Heart right ventricle (tissue), 16 donors: ENCODE data around the gene UBE2Q1. TPM values are rescaled to one million over a fixed set of nuclear protein-coding genes. Genes with fewer than 3 reads are reported as not detected.
A peak's percentile ranks its signal among the peaks of the same experiment; 100 is the strongest.

Experiments used
- ATAC-seq, 8 donors: fragments of 200-7000 bp; cut with Tn5 transposase; one replicate each; pipeline ENCODE4 v1.9.1; 2020; ENCODE audit warnings: mild to moderate bottlenecking in 8 of 8, moderate library complexity in 8 of 8, moderate number of reproducible peaks in 1 of 8
- DNase-seq, 2 donors: peaks; one replicate each; pipeline ENCODE4 v3.0.0-alpha.2; 2020
- H3K27ac ChIP-seq, 10 donors: fragments of 200-600 bp; sonication (generic) in 2 of 10; one replicate each; pipeline versions ENCODE4 v1.5.0 to v1.8.0; 2020 to 2022; ENCODE audit warnings: mild to moderate bottlenecking in 3 of 10
- H3K27me3 ChIP-seq, 7 donors: fragments of 200-600 bp; one replicate each; pipeline ENCODE4 v1.8.0; 2021 to 2022; ENCODE audit warnings: mild to moderate bottlenecking in 2 of 7
- H3K36me3 ChIP-seq, 9 donors: fragments of 200-600 bp; sonication (generic) in 1 of 9; one replicate each; pipeline versions ENCODE4 v1.5.0 to v1.8.0; 2020 to 2022; ENCODE audit warnings: mild to moderate bottlenecking in 2 of 9
- H3K4me1 ChIP-seq, 9 donors: fragments of 200-600 bp; sonication (generic) in 1 of 9; one replicate each; pipeline versions ENCODE4 v1.5.0 to v1.8.0; 2020 to 2022; ENCODE audit warnings: mild to moderate bottlenecking in 4 of 9
- H3K4me3 ChIP-seq, 10 donors: fragments of 200-600 bp; sonication (generic) in 2 of 10; one replicate each; pipeline versions ENCODE4 v1.5.0 to v1.8.0; 2020 to 2022; ENCODE audit warnings: mild to moderate bottlenecking in 7 of 10, moderate library complexity in 2 of 10
- H3K9me3 ChIP-seq, 11 donors: fragments of 200-600 bp in 10 of 11; sonication (generic) in 2 of 11; one replicate each; pipeline versions ENCODE4 v1.5.0 to v1.8.0; 2013 to 2022; ENCODE audit warnings: mild to moderate bottlenecking in 2 of 11, control low read depth in 1 of 11, moderate library complexity in 1 of 11
- CTCF ChIP-seq, 9 donors: fragments of 200-600 bp; sonication (generic) in 2 of 9; IDR thresholded peaks; one replicate each; pipeline versions ENCODE4 v1.5.0 to v1.8.0; 2021 to 2022; ENCODE audit warnings: antibody characterized with exemption in 9 of 9, mild to moderate bottlenecking in 5 of 9, moderate library complexity in 1 of 9
- WGBS, 2 donors: extraction: QIAGEN DNeasy Blood & Tissue Kit; methylation state at CpG; one replicate each; pipeline ENCODE4 v1.1.7; 2013; ENCODE audit warnings: inconsistent platforms in 1 of 2; 5-methylcytosine and 5-hydroxymethylcytosine counted together
- intact Hi-C, 10 donors: fragments of 100-400 bp; cut with DNase I; formaldehyde crosslinking; loops; one replicate each; pipeline versions ENCODE4 v1.11.1 to v1.14.2; 2022
- polyA plus RNA-seq, 2 donors: library from polyadenylated mRNA; stranded (reverse); fragments of 200-250 nt; gene quantifications; one replicate each; pipeline ENCODE4 v1.2.3, GENCODE V29; 2013
- total RNA-seq, 10 donors: library from RNA; stranded (reverse); fragmentation: NEBNext Ultra II Directional in 3 of 10; extraction: Animal tissue kit (Norgen Biotek cat#: 25700) in 3 of 10; gene quantifications; one replicate each; pipeline versions ENCODE4 v1.2.1 to v1.2.4, GENCODE V29; 2021 to 2023
- donor health status: Arrhythmogenic right ventricular cardiomyopathy.
- donor health status: ischemic (EF 13 %, LVEDD 7.1; RV severe dilation, severe dysfunction).
- donor health status: healthy with polysubstance abuse.
- donor health status: DM: no; HTN: yes; CAD: no.
- donor health status: DM: no; HTN: no; CAD: no.
- donor health status: ischemic (EF 25% LVEDD 6.9; RV normal size, moderate dysfunction).
- donor health status: ischemic (EF 25% LVEDD 5.7; RV mildly dilated, moderate dysfunction).
- donor health status: healthy.
- donor health status: DM: yes; HTN: yes; CAD: no.
- donor health status: Ischemic cardiomyopathy.
- donor health status: ischemic (EF 35%, LVEDD 5.7; RV mildly dilated, moderate dysfunction).
- donor health status: nonischemic (EF 11% LVEDD 7.7; RV severe dilation, severe dysfunction).
- donor health status: DM: yes; HTN: yes; CAD: no.
- donor health status: PGD.
- donor health status: ischemic (EF 29% LVEDD 5.4; RV normal size, mild dysfunction).
- donor health status: nonischemic (EF 23%, LVEDD 6.1; RV moderate dilation, normal function).

The UBE2Q1 gene
- total and polyA plus RNA-seq, 12 donors, result 19.4 to 83.5 (median 56.0) TPM

- H3K36me3 ChIP-seq, result peaks cover 0 to 19% (median 0%) of the 10 kb centered on the region in 9 donors
- no peak overlapping the region for H3K4me3 ChIP-seq
- DNase-seq (peak in 1 of 2 donors; percentile 27), ATAC-seq (peak; percentile 66 to 87 (median 80))
- no peaks in the 10 kb centered on the region for H3K9me3 ChIP-seq
- peak overlapping the region in 2 of 10 donors; percentile 10 to 25 for H3K27ac ChIP-seq
- TF ChIP-seq CTCF (IDR thresholded peaks at IDR 0.05), result no peak
- intact Hi-C loops, result no loop called here
- WGBS, 2 donors, result 11 to 13% methylated on average over 3 of the region's 3 CpGs
- no peaks in the 10 kb centered on the region for H3K27me3 ChIP-seq
- peaks cover 5 to 32% (median 23%) of the 10 kb centered on the region in 9 donors for H3K4me1 ChIP-seq
These were observed 38.1 kb downstream of the UBE2Q1 start for GRCh38 chr1:154520333-154520732.

GRCh38 chr1:154519591-154519991 lies 38.9 kb downstream of the UBE2Q1 start:
- Histone ChIP-seq H3K4me3 (no peak overlapping the region), H3K4me1 (peaks cover 5 to 32% (median 23%) of the 10 kb centered on the region in 9 donors), H3K9me3 (no peaks in the 10 kb centered on the region), H3K27ac (peak overlapping the region in 2 of 10 donors; percentile 10 to 25), H3K36me3 (peaks cover 0 to 14% (median 0%) of the 10 kb centered on the region in 9 donors), H3K27me3 (no peaks in the 10 kb centered on the region)
- TF ChIP-seq CTCF (IDR thresholded peaks at IDR 0.05), result no peak
- peak in 5 of 8 donors; percentile 36 to 65 (median 43) for ATAC-seq
- 64 to 74% methylated on average over 9 of the region's 9 CpGs for WGBS, 2 donors
- intact Hi-C loops, result no loop called here
- DNase-seq, result no peak

- ATAC-seq (no peak), DNase-seq (no peak)
- H3K27ac ChIP-seq, result no peak overlapping the region
- no peaks in the 10 kb centered on the region for H3K9me3 ChIP-seq
- no peak overlapping the region for H3K4me3 ChIP-seq
- intact Hi-C loops, result no loop called here
- 97 to 98% methylated on average over 11 of the region's 11 CpGs for WGBS, 2 donors
- TF ChIP-seq CTCF (IDR thresholded peaks at IDR 0.05), result no peak
- H3K4me1 ChIP-seq, result peaks cover 5 to 32% (median 23%) of the 10 kb centered on the region in 9 donors
- H3K27me3 ChIP-seq, result no peaks in the 10 kb centered on the region
- peaks cover 0 to 10% (median 0%) of the 10 kb centered on the region in 9 donors for H3K36me3 ChIP-seq
These were observed 40.8 kb downstream of the UBE2Q1 start for GRCh38 chr1:154517661-154518060.

- 89% methylated on average over 7 of the region's 7 CpGs for WGBS, 2 donors
- DNase-seq, result no peak
- no peak for ATAC-seq
- Histone ChIP-seq H3K27ac (no peak overlapping the region), H3K4me1 (peaks cover 0 to under 1% (median 0%) of the 10 kb centered on the region in 9 donors), H3K36me3 (peaks cover 0 to 18% (median 0%) of the 10 kb centered on the region in 9 donors), H3K27me3 (no peaks in the 10 kb centered on the region), H3K9me3 (no peaks in the 10 kb centered on the region), H3K4me3 (no peak overlapping the region)
- intact Hi-C loops, result no loop called here
- no peak for TF ChIP-seq CTCF (IDR thresholded peaks at IDR 0.05)
These were observed 44.4 kb downstream of the UBE2Q1 start for GRCh38 chr1:154514066-154514553.
